Stimulated activated CD4-positive, alpha-beta T cell treated with anti-CD3 and anti-CD28 coated beads, Interleukin-4, amount 100 ng/mL, for 4 hours (primary cell): ENCODE data around the gene SDK2.

ENCODE experiments used
- DNase-seq, 2 experiments: peaks; one replicate each; pipeline ENCODE4 v3.0.0-alpha.2; 2020

SDK2 gene

GRCh38 chr17:73380439-73381106 lies 263.7 kb downstream of the SDK2 start:
- no peak for DNase-seq

GRCh38 chr17:73379826-73380225 lies 264.4 kb downstream of the SDK2 start:
- DNase-seq, result no peak

- no peak for DNase-seq
These were observed 265.2 kb downstream of the SDK2 start for GRCh38 chr17:73378974-73379470.

- no peak for DNase-seq
These were observed 267.6 kb downstream of the SDK2 start for GRCh38 chr17:73376636-73377035.

- no peak for DNase-seq
These were observed 268.1 kb downstream of the SDK2 start for GRCh38 chr17:73376152-73376551.

GRCh38 chr17:73371836-73372235 lies 272.4 kb downstream of the SDK2 start:
- DNase-seq, result no peak

GRCh38 chr17:73371285-73371684 lies 273.0 kb downstream of the SDK2 start:
- no peak for DNase-seq

- DNase-seq, result peak; percentile 51 to 73
These were observed 274.3 kb downstream of the SDK2 start for GRCh38 chr17:73369817-73370490.

- no peak for DNase-seq
These were observed 275.1 kb downstream of the SDK2 start for GRCh38 chr17:73369111-73369521.

GRCh38 chr17:73368085-73368631 lies 276.1 kb downstream of the SDK2 start:
- no peak for DNase-seq

GRCh38 chr17:73365906-73366623 lies 278.2 kb downstream of the SDK2 start:
- DNase-seq, result no peak

GRCh38 chr17:73365301-73365874 lies 278.9 kb downstream of the SDK2 start:
- DNase-seq, result no peak

- DNase-seq, result no peak
These were observed 280.1 kb downstream of the SDK2 start for GRCh38 chr17:73364155-73364522.

GRCh38 chr17:73363442-73364154 lies 280.6 kb downstream of the SDK2 start:
- DNase-seq, result no peak

- no peak for DNase-seq
These were observed 281.5 kb downstream of the SDK2 start for GRCh38 chr17:73362697-73363096.

- DNase-seq, result no peak
These were observed 283.1 kb downstream of the SDK2 start for GRCh38 chr17:73360961-73361761.

- no peak for DNase-seq
These were observed 284.2 kb downstream of the SDK2 start for GRCh38 chr17:73359987-73360410.

- DNase-seq, result no peak
These were observed 284.9 kb downstream of the SDK2 start for GRCh38 chr17:73359352-73359751.

- no peak for DNase-seq
These were observed 285.6 kb downstream of the SDK2 start for GRCh38 chr17:73358668-73359067.

- DNase-seq, result no peak
These were observed 286.3 kb downstream of the SDK2 start for GRCh38 chr17:73357981-73358380.

GRCh38 chr17:73357318-73357717 lies 286.9 kb downstream of the SDK2 start:
- DNase-seq, result no peak
